HG03432 (cell line): ENCODE results near the gene SCAMP2.
"Not testable (repeated sequence)": the region's sequence is repeated elsewhere in the genome, so short reads cannot be mapped to it uniquely, and the experiment has no call there.

Experiments
- ATAC-seq: cut with Tn5 transposase; IDR thresholded peaks from one replicate; pipeline ENCODE4 v1.9.1; 2021; ENCODE audit warnings: mild to moderate bottlenecking, moderate library complexity; ENCODE audit not compliant: unreplicated experiment

The SCAMP2 gene, protein sequence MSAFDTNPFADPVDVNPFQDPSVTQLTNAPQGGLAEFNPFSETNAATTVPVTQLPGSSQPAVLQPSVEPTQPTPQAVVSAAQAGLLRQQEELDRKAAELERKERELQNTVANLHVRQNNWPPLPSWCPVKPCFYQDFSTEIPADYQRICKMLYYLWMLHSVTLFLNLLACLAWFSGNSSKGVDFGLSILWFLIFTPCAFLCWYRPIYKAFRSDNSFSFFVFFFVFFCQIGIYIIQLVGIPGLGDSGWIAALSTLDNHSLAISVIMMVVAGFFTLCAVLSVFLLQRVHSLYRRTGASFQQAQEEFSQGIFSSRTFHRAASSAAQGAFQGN

GRCh38 chr15:74873036-74873755, at the start of gene SCAMP2:
TSS of gene SCAMP2 (minus strand) at chr15:74873365. CDS start at chr15:74873255, 110 bp downstream.
- ATAC-seq = peak; percentile 87

GRCh38 chr15:74920456-74920855, 47.3 kb upstream of the SCAMP2 start:
- no peak for ATAC-seq

- no peak for ATAC-seq
These were observed 44.5 kb upstream of the SCAMP2 start for GRCh38 chr15:74917676-74918075.

GRCh38 chr15:74913799-74914198, 40.6 kb upstream of the SCAMP2 start:
- ATAC-seq = not testable (repeated sequence)

DNA sequence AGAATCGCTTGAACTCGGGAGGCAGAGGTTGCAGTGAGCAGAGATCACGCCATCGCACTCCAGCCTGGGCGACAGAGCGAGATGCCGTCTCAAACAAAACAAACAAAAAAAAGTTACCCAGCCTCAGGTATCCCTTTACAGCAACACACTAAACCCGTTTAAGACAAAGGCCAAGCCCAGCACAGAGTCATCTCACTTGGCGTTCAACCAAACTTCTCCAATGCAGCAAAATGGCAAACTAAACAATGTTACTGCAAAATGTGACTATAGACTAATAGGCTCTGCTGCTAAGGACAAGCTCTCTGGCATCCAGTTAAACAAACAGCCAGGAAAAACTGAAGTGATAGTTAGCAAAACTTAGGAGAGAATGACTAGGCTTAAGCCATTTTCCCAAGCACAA, 39.9 kb upstream of the SCAMP2 start:
- no peak for ATAC-seq

GRCh38 chr15:74908635-74909034, 35.5 kb upstream of the SCAMP2 start:
- no peak for ATAC-seq

DNA sequence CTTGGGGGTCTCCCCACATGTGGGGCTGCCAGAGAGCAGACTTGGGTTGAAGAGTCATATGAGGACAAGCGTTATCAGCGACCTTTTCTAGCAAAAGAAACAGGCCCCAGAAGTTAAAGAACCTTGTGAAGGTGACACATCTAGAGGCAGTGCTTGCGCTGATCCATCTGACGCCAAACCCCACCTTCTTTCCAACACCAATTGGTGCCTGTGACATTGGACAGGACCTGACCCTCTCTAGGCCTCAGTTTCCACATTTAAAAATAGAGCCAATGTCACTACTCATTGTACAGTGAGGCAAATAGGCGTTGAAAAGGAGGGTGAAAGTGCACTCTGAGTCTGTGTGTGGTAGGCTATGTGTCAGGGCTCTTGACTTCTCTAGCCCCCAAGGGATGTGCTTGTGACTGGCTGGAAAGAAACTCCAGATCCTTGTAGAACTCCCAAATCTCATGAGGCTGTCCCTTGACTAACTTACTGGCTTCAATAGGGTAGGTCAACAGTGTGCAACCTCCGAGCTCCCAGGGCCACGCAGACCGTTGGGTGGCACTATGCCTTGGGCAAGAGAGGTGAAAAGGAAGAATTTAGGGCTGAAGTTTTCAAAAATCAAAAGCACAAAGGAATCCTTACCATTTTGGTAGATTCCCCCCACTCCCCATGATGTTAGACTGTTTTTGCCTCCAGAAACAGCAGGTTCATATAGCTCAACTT, 34.2 kb upstream of the SCAMP2 start:
- ATAC-seq = no peak

GRCh38 chr15:74906450-74907162, 33.4 kb upstream of the SCAMP2 start, which contains the start of gene FAM219B:
TSS of gene FAM219B (minus strand) at chr15:74906851. CDS start at chr15:74906800, 51 bp downstream.
- ATAC-seq = peak; percentile 88

- peak; percentile 17 for ATAC-seq
These were observed 32.9 kb upstream of the SCAMP2 start for GRCh38 chr15:74906067-74906449.

GRCh38 chr15:74904190-74904805, 31.1 kb upstream of the SCAMP2 start:
- ATAC-seq = no peak

DNA sequence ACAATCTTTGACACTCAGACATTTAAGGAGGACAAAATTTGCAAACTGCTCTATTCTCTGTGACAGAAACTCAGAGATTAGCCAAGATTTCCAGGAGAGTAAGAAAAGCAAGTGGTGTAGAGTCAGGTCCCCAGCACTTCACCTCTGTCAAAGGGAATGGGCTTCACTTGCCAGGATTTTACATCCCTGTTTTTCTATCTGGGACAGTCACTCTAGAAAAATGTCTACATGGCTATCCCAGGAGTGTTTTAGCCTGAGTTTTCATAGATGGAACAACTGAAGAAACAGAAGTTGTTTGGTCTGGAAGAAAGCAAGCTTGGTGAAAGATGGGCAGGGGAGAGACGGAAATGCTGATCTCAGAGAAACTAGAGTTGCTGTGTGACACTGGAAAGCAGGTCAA, 30.5 kb upstream of the SCAMP2 start:
- ATAC-seq = no peak

DNA sequence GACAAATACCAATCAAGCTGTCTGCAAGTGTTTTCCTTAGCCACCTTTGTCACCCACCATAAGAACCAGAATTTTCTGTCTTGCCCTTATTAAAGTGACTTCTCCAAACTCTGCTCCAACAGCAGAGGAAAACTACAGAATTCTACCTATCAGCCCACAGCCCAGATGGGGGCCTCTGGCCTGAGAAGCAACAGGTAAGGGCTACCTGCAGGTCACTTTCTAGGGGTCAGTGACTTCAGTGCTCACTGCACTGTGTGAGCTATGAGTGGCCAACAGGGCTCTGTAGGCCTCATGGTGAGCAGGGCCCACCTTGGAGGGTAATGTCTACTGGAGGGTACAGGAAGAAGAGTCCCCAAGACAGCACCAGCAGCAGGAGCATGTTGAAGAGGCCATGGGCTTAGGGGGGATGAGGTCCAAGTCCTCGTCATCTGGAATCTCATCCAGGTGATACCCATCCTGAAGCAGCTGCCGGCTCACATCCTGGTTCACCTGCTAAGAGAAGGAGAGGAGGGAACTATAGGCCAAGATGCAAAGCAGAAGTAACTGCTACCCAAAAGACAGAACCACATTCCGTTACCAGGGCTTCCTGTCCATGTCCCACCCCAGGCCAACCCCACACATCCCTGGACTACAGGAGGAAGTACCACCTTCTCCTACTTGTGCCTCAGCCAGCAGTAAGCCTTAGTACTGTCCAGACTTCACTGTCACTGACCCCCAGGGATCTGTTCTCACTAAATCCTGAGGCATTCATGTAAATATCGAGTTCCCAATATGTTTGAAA, 29.3 kb upstream of the SCAMP2 start:
- ATAC-seq = no peak

- ATAC-seq = no peak
These were observed 28.5 kb upstream of the SCAMP2 start for GRCh38 chr15:74901612-74902063.

- no peak for ATAC-seq
These were observed 24.1 kb upstream of the SCAMP2 start for GRCh38 chr15:74897300-74897701.

DNA sequence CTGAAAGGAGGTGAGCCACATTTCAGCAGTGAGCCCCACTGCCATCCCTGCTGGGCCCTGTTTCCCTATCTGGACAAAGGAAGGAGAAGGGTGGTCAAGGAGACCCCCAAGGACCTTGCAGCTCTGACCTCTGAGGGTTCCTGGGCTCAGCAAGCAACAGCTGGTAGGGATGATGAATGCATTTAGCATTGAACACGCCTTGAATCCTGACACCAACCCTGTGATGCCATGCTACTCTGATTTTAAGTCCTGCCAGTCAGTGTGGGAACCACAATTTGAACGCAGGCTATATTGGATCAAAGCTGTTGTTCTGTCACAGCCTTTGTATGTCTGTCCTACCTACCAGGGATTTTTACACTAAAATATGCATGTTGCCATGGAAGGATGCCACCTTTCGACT, 23.2 kb upstream of the SCAMP2 start:
- ATAC-seq = no peak

- no peak for ATAC-seq
These were observed 22.7 kb upstream of the SCAMP2 start for GRCh38 chr15:74895830-74896229.

GRCh38 chr15:74894383-74894782, 21.2 kb upstream of the SCAMP2 start:
- ATAC-seq = not testable (repeated sequence)

GRCh38 chr15:74893627-74894026, 20.5 kb upstream of the SCAMP2 start:
- ATAC-seq = no peak

DNA sequence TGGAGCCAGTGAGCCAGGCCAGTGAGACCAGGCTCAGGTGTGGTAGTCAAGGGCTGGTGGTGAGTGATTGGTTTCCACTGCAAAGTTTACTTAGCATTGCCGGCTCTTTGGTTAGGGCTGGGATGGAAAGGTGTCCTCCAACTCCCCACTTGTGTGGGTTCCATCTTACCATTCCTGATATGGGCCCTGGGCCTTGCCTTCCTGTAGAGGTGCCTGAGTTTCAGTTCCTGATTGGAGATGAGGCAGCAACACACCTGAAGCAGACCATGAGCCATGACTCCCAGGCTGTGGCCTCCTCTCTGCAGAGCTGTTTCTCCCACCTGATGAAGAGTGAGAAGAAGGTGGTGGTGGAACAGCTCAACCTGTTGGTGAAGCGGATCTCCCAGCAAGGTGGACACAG, 19.8 kb upstream of the SCAMP2 start:
- ATAC-seq = no peak

- ATAC-seq = no peak
These were observed 19.1 kb upstream of the SCAMP2 start for GRCh38 chr15:74892313-74892712.
